ENCODE results near the gene MLLT1.

GRCh38 chr19:6161271-6161850 lies 118.4 kb downstream of the MLLT1 start:
- no peak for TF ChIP-seq CTCF (conservative IDR thresholded peaks at IDR 0.05; ENCODE audit: low read depth, low read length)
- no peak for TF ChIP-seq EZH2 (IDR thresholded peaks at IDR 0.05; ENCODE audit: borderline replicate concordance, low read depth, low read length, poor library complexity, severe bottlenecking)
